Fibroblast of peridontal ligament (primary cell): ENCODE measurements around the gene BIRC7.

ENCODE experiments used
- DNase-seq: peaks from one replicate; pipeline ENCODE4 v3.0.0-alpha.2; 2010; ENCODE audit errors: extremely low read depth

BIRC7 gene

GRCh38 chr20:63235399-63235983 is at the start of gene BIRC7:
Gene BIRC7 (plus strand): TSS chr20:63235905. CDS start chr20:63236097, 192 bp downstream.
- DNase-seq, result no peak

- DNase-seq, result no peak
Measured at GRCh38 chr20:63186084-63186483, 49.6 kb upstream of the BIRC7 start.

- no peak for DNase-seq
Measured at GRCh38 chr20:63186528-63187316, 49.0 kb upstream of the BIRC7 start.

- no peak for DNase-seq
Measured at GRCh38 chr20:63187338-63188158, 48.2 kb upstream of the BIRC7 start.

- DNase-seq, result no peak
Measured at GRCh38 chr20:63188159-63188442, 47.6 kb upstream of the BIRC7 start.

GRCh38 chr20:63188641-63189321 is 46.9 kb upstream of the BIRC7 start:
- no peak for DNase-seq

- no peak for DNase-seq
Measured at GRCh38 chr20:63189322-63189642, 46.4 kb upstream of the BIRC7 start.

- no peak for DNase-seq
Measured at GRCh38 chr20:63189846-63190559, 45.7 kb upstream of the BIRC7 start.

- DNase-seq, result no peak
Measured at GRCh38 chr20:63190828-63191227, 44.9 kb upstream of the BIRC7 start.

- DNase-seq, result no peak
Measured at GRCh38 chr20:63191400-63191799, 44.3 kb upstream of the BIRC7 start.

- no peak for DNase-seq
Measured at GRCh38 chr20:63192721-63193120, 43.0 kb upstream of the BIRC7 start.

- DNase-seq, result no peak
Measured at GRCh38 chr20:63194007-63194796, 41.5 kb upstream of the BIRC7 start.

- DNase-seq, result no peak
Measured at GRCh38 chr20:63194797-63195173, 40.9 kb upstream of the BIRC7 start.

- no peak for DNase-seq
Measured at GRCh38 chr20:63196768-63197470, 38.8 kb upstream of the BIRC7 start.

- DNase-seq, result no peak
Measured at GRCh38 chr20:63198606-63199005, 37.1 kb upstream of the BIRC7 start.

- DNase-seq, result no peak
Measured at GRCh38 chr20:63202021-63202420, 33.7 kb upstream of the BIRC7 start.

GRCh38 chr20:63202811-63203526 is 32.7 kb upstream of the BIRC7 start:
- DNase-seq, result no peak

GRCh38 chr20:63204362-63204761 is 31.3 kb upstream of the BIRC7 start:
- no peak for DNase-seq

GRCh38 chr20:63205896-63206295 is 29.8 kb upstream of the BIRC7 start:
- DNase-seq, result no peak

GRCh38 chr20:63206878-63207277 is 28.8 kb upstream of the BIRC7 start:
- peak; percentile 22 for DNase-seq
